Measurements from ENCODE around the gene SNX1.
"Not testable (repeated sequence)": the region's sequence is repeated elsewhere in the genome, so short reads cannot be mapped to it uniquely, and the experiment has no call there.

SNX1 gene

GRCh38 chr15:64095795-64096667 lies at the start of gene SNX1:
TSS of gene SNX1 (plus strand) at chr15:64095982. CDS start at chr15:64096014, 32 bp downstream.
- DNase-seq, result peak; percentile 93

- DNase-seq, result peak; percentile 67
Measured at GRCh38 chr15:64046421-64047153, 49.2 kb upstream of the SNX1 start, which contains the start of gene DAPK2. TSS of gene DAPK2 (minus strand) at chr15:64046485. CDS start at chr15:64040261, 6,224 bp downstream.

- DNase-seq, result no peak
Measured at GRCh38 chr15:64048781-64049460, 46.9 kb upstream of the SNX1 start.

GRCh38 chr15:64050281-64051092 lies 45.3 kb upstream of the SNX1 start:
- DNase-seq, result no peak

GRCh38 chr15:64051093-64051402 lies 44.7 kb upstream of the SNX1 start:
- DNase-seq, result no peak

- no peak for DNase-seq
Measured at GRCh38 chr15:64051407-64052259, 44.1 kb upstream of the SNX1 start.

- DNase-seq, result no peak
Measured at GRCh38 chr15:64052925-64053491, 42.8 kb upstream of the SNX1 start.

- not testable (repeated sequence) for DNase-seq
Measured at GRCh38 chr15:64053674-64054073, 42.1 kb upstream of the SNX1 start.

GRCh38 chr15:64058279-64058678 lies 37.5 kb upstream of the SNX1 start:
- DNase-seq, result no peak

GRCh38 chr15:64059104-64059503 lies 36.7 kb upstream of the SNX1 start:
- DNase-seq, result not testable (repeated sequence)

GRCh38 chr15:64060716-64061115 lies 35.1 kb upstream of the SNX1 start:
- no peak for DNase-seq

- no peak for DNase-seq
Measured at GRCh38 chr15:64066451-64066850, 29.3 kb upstream of the SNX1 start.

- peak; percentile 76 for DNase-seq
Measured at GRCh38 chr15:64067564-64068030, 28.2 kb upstream of the SNX1 start.

GRCh38 chr15:64068133-64068532 lies 27.6 kb upstream of the SNX1 start:
- DNase-seq, result no peak

GRCh38 chr15:64070106-64070505 lies 25.7 kb upstream of the SNX1 start:
- no peak for DNase-seq

GRCh38 chr15:64070965-64071851 lies 24.6 kb upstream of the SNX1 start:
- DNase-seq, result no peak

GRCh38 chr15:64071931-64072765 lies 23.6 kb upstream of the SNX1 start:
- no peak for DNase-seq

GRCh38 chr15:64072812-64073211 lies 23.0 kb upstream of the SNX1 start:
- no peak for DNase-seq

- DNase-seq, result not testable (repeated sequence)
Measured at GRCh38 chr15:64073496-64073895, 22.3 kb upstream of the SNX1 start.

Measured in stimulated activated CD4-positive, alpha-beta T cell treated with anti-CD3 and anti-CD28 coated beads, Interleukin-4, amount 100 ng/mL, for 24 hours (primary cell).